ENCODE results near the gene GPC6. TPM values are rescaled to one million over a fixed set of nuclear protein-coding genes. Genes with fewer than 3 reads are reported as not detected.

Gene GPC6
- total RNA-seq, 4 donors from 2014 or later: 2.7 to 5.7 (median 4.4) TPM

GRCh38 chr13:94270556-94270955 lies 1043.9 kb downstream of the GPC6 start:
- WGBS: 94% methylated on average over 2 of the region's 2 CpGs
- TF ChIP-seq EP300 (IDR thresholded peaks at IDR 0.05) (no peak), CTCF (IDR thresholded peaks at IDR 0.05) (no peak), POLR2AphosphoS5 (IDR thresholded peaks at IDR 0.05) (no peak), POLR2A (IDR thresholded peaks at IDR 0.05) (no peak)
- Histone ChIP-seq H3K4me1 (no peaks in the 10 kb centered on the region), H3K27ac (no peak overlapping the region), H3K9me3 (no peaks in the 10 kb centered on the region), H3K4me3 (no peak overlapping the region), H3K27me3 (no peaks in the 10 kb centered on the region), H3K36me3 (no peaks in the 10 kb centered on the region)
- no peak for DNase-seq (ENCODE audit: low spot score in 2 of 2)

- no peaks in the 10 kb centered on the region for H3K27me3 ChIP-seq
- no peaks in the 10 kb centered on the region for H3K4me1 ChIP-seq
- DNase-seq (ENCODE audit: low spot score in 2 of 2): no peak
- H3K36me3 ChIP-seq: no peaks in the 10 kb centered on the region
- TF ChIP-seq POLR2A (IDR thresholded peaks at IDR 0.05) (no peak), EP300 (IDR thresholded peaks at IDR 0.05) (no peak), POLR2AphosphoS5 (IDR thresholded peaks at IDR 0.05) (no peak)
- 57% methylated on average over 2 of the region's 2 CpGs for WGBS
- H3K4me3 ChIP-seq: no peak overlapping the region
- no peaks in the 10 kb centered on the region for H3K9me3 ChIP-seq
- no peak overlapping the region for H3K27ac ChIP-seq
Measured at GRCh38 chr13:94272038-94272437, 1045.4 kb downstream of the GPC6 start.

- TF ChIP-seq EP300 (IDR thresholded peaks at IDR 0.05): no peak
- TF ChIP-seq POLR2AphosphoS5 (IDR thresholded peaks at IDR 0.05): no peak
- no peak for TF ChIP-seq CTCF (IDR thresholded peaks at IDR 0.05)
- no peak for TF ChIP-seq POLR2A (IDR thresholded peaks at IDR 0.05)
- Histone ChIP-seq H3K27ac (no peak overlapping the region), H3K4me1 (no peaks in the 10 kb centered on the region), H3K27me3 (no peaks in the 10 kb centered on the region), H3K4me3 (no peak overlapping the region), H3K9me3 (no peaks in the 10 kb centered on the region), H3K36me3 (no peaks in the 10 kb centered on the region)
- no peak for DNase-seq (ENCODE audit: low spot score in 2 of 2)
- WGBS: 73% methylated on average over 3 of the region's 3 CpGs
Measured at GRCh38 chr13:94280349-94280748, 1053.7 kb downstream of the GPC6 start.

GRCh38 chr13:94280845-94281244 lies 1054.2 kb downstream of the GPC6 start:
- no peak for DNase-seq (ENCODE audit: low spot score in 2 of 2)

GRCh38 chr13:94286581-94286980 lies 1060.0 kb downstream of the GPC6 start:
- no peak overlapping the region for H3K4me3 ChIP-seq
- H3K36me3 ChIP-seq: no peaks in the 10 kb centered on the region
- H3K9me3 ChIP-seq: no peaks in the 10 kb centered on the region
- no peaks in the 10 kb centered on the region for H3K27me3 ChIP-seq
- TF ChIP-seq POLR2A (IDR thresholded peaks at IDR 0.05) (no peak), CTCF (IDR thresholded peaks at IDR 0.05) (no peak), EP300 (IDR thresholded peaks at IDR 0.05) (no peak), POLR2AphosphoS5 (IDR thresholded peaks at IDR 0.05) (no peak)
- H3K27ac ChIP-seq: no peak overlapping the region
- no peaks in the 10 kb centered on the region for H3K4me1 ChIP-seq
- 51% methylated on average over 3 of the region's 3 CpGs for WGBS
- DNase-seq (ENCODE audit: low spot score in 2 of 2): no peak

More at GRCh38 chr13:94280845-94281244, 1054.2 kb downstream of the GPC6 start:
- no peaks in the 10 kb centered on the region for H3K9me3 ChIP-seq
- no peaks in the 10 kb centered on the region for H3K27me3 ChIP-seq
- no peaks in the 10 kb centered on the region for H3K4me1 ChIP-seq
- TF ChIP-seq EP300 (IDR thresholded peaks at IDR 0.05) (no peak), POLR2AphosphoS5 (IDR thresholded peaks at IDR 0.05) (no peak), POLR2A (IDR thresholded peaks at IDR 0.05) (no peak), CTCF (IDR thresholded peaks at IDR 0.05) (no peak)
- H3K36me3 ChIP-seq: no peaks in the 10 kb centered on the region
- no peak overlapping the region for H3K4me3 ChIP-seq
- H3K27ac ChIP-seq: no peak overlapping the region

Data from suprapubic skin (tissue), 4 donors.